Ecto neural progenitor cell (in vitro differentiated cells): ENCODE data around the gene MYL10.
"Not testable (repeated sequence)": the region's sequence is repeated elsewhere in the genome, so short reads cannot be mapped to it uniquely, and the experiment has no call there.

Experiments
- DNase-seq: peaks from one replicate; pipeline ENCODE4 v3.0.0-alpha.2; 2018; ENCODE audit warnings: low spot score

Gene MYL10

GRCh38 chr7:101618916-101619315 is 10.2 kb downstream of the MYL10 start:
- DNase-seq, result no peak

- DNase-seq, result no peak
Measured at GRCh38 chr7:101618207-101618839, 10.8 kb downstream of the MYL10 start.

- DNase-seq, result no peak
Measured at GRCh38 chr7:101617451-101618206, 11.5 kb downstream of the MYL10 start.

GRCh38 chr7:101615446-101615845 is 13.7 kb downstream of the MYL10 start:
- DNase-seq, result no peak

- no peak for DNase-seq
Measured at GRCh38 chr7:101614939-101615302, 14.2 kb downstream of the MYL10 start.

- no peak for DNase-seq
Measured at GRCh38 chr7:101614098-101614938, 14.8 kb downstream of the MYL10 start.

GRCh38 chr7:101612885-101613515 is 16.1 kb downstream of the MYL10 start:
- DNase-seq, result no peak

GRCh38 chr7:101608772-101609713 is 20.1 kb downstream of the MYL10 start:
- DNase-seq, result no peak

- no peak for DNase-seq
Measured at GRCh38 chr7:101606498-101606923, 22.6 kb downstream of the MYL10 start.

GRCh38 chr7:101605611-101606497 is 23.2 kb downstream of the MYL10 start:
- DNase-seq, result no peak

- DNase-seq, result not testable (repeated sequence)
Measured at GRCh38 chr7:101604934-101605332, 24.2 kb downstream of the MYL10 start.

- DNase-seq, result no peak
Measured at GRCh38 chr7:101604331-101604933, 24.7 kb downstream of the MYL10 start.

- peak; percentile 94 for DNase-seq
Measured at GRCh38 chr7:101602484-101603241, 26.4 kb downstream of the MYL10 start.

GRCh38 chr7:101602082-101602481 is 27.0 kb downstream of the MYL10 start:
- DNase-seq, result no peak

- no peak for DNase-seq
Measured at GRCh38 chr7:101599787-101600186, 29.3 kb downstream of the MYL10 start.

GRCh38 chr7:101598986-101599771 is 29.9 kb downstream of the MYL10 start:
- no peak for DNase-seq

GRCh38 chr7:101598422-101598985 is 30.6 kb downstream of the MYL10 start:
- DNase-seq, result no peak

- no peak for DNase-seq
Measured at GRCh38 chr7:101597941-101598340, 31.2 kb downstream of the MYL10 start.
